GM12872 (cell line): ENCODE measurements around the gene LIAS.

Experiments used
- CTCF ChIP-seq: IDR thresholded peaks from 3 replicates; pipeline ENCODE4 v1.5.1; 2011; ENCODE audit warnings: low read depth, mild to moderate bottlenecking, low read length, moderate library complexity; ENCODE audit not compliant: insufficient read depth

The LIAS gene

GRCh38 chr4:39476187-39476895 is 17.5 kb downstream of the LIAS start:
- TF ChIP-seq CTCF: no peak

- TF ChIP-seq CTCF: no peak
Measured at GRCh38 chr4:39480251-39480650, 21.4 kb downstream of the LIAS start.

- TF ChIP-seq CTCF: no peak
Measured at GRCh38 chr4:39480902-39481695, 22.2 kb downstream of the LIAS start.

GRCh38 chr4:39484582-39485272 is 25.9 kb downstream of the LIAS start:
- TF ChIP-seq CTCF: no peak

- no peak for TF ChIP-seq CTCF
Measured at GRCh38 chr4:39486221-39486804, 27.5 kb downstream of the LIAS start.

GRCh38 chr4:39490322-39490721 is 31.5 kb downstream of the LIAS start:
- TF ChIP-seq CTCF: no peak

GRCh38 chr4:39494354-39494753 is 35.5 kb downstream of the LIAS start:
- no peak for TF ChIP-seq CTCF
